H1 (cell line): ENCODE data around the gene DHRS12. TPM values are rescaled to one million over a fixed set of nuclear protein-coding genes. Genes with fewer than 3 reads are reported as not detected.

Experiments
- CTCF ChIA-PET: fragments of 300-600 bp; sonication (Branson Sonifier 250); formaldehyde crosslinking; loops from one replicate; lab custom pipeline; 2021; ENCODE audit not compliant: partially characterized antibody; lab: Charles Lee
- POLR2A ChIA-PET: fragments of 300-600 bp; sonication (Branson Sonifier 250); formaldehyde crosslinking; loops from one replicate; lab custom pipeline; 2021; ENCODE audit warnings: inconsistent platforms; ENCODE audit not compliant: partially characterized antibody; lab: Charles Lee
- DNase-seq, 2 experiments: peaks; one replicate each; pipeline versions ENCODE4 v3.0.0 to v3.0.0-alpha.2; 2010 to 2022; ENCODE audit warnings: low spot score in 2 of 2, low read depth in 1 of 2, mixed read lengths in 1 of 2
- FAIRE-seq: peaks from 2 replicates; lab custom pipeline; 2011; peaks lifted over from hg19 to GRCh38; lab: Jason Lieb, UNC
- H2AFZ ChIP-seq: 2 replicates; pipeline ENCODE4 v1.8.1; 2012; ENCODE audit warnings: low read length, inconsistent platforms
- H2AK5ac ChIP-seq: 2 replicates; pipeline ENCODE4 v1.6.1; 2013; ENCODE audit warnings: low read depth, low read length
- H2BK120ac ChIP-seq: replicated peaks from 2 replicates; pipeline ENCODE3; 2013; ENCODE audit warnings: low read depth, low read length, inconsistent platforms
- H2BK12ac ChIP-seq: 2 replicates; pipeline ENCODE4 v1.6.1; 2013; ENCODE audit warnings: low read depth, low read length
- H2BK15ac ChIP-seq: 2 replicates; pipeline ENCODE4 v1.6.1; 2013; ENCODE audit warnings: low read length
- H2BK20ac ChIP-seq: 2 replicates; pipeline ENCODE4 v1.6.1; 2013; ENCODE audit warnings: low read length
- H2BK5ac ChIP-seq: 2 replicates; pipeline ENCODE4 v1.6.1; 2013; ENCODE audit warnings: low read depth, low read length
- H3K14ac ChIP-seq: 2 replicates; pipeline ENCODE4 v1.6.1; 2013; ENCODE audit warnings: inconsistent platforms; ENCODE audit not compliant: insufficient read length
- H3K18ac ChIP-seq: 2 replicates; pipeline ENCODE4 v1.6.1; 2013; ENCODE audit warnings: low read length; ENCODE audit errors: extremely low read depth
- H3K23ac ChIP-seq: 2 replicates; pipeline ENCODE4 v1.6.1; 2013; ENCODE audit warnings: inconsistent platforms; ENCODE audit not compliant: insufficient read length
- H3K23me2 ChIP-seq: 2 replicates; pipeline ENCODE4 v1.6.1; 2013; ENCODE audit warnings: low read depth, low read length
- H3K27ac ChIP-seq: 2 replicates; pipeline ENCODE4 v1.6.1; 2011; ENCODE audit warnings: low read depth, low read length, inconsistent platforms
- H3K27me3 ChIP-seq, 4 experiments: replicated peaks in 1 of 4; 1 replicate in 1 of 4; 2 replicates in 3 of 4; pipeline versions ENCODE4 v1.6.1 to v1.8.1; 2011 to 2013; ENCODE audit warnings: low read length in 3 of 4, mild to moderate bottlenecking in 3 of 4, inconsistent platforms in 2 of 4, mixed read lengths in 2 of 4, moderate library complexity in 1 of 4; ENCODE audit not compliant: control insufficient read depth in 3 of 4, insufficient read depth in 3 of 4; ENCODE audit errors: extremely low read depth in 1 of 4
- H3K36me3 ChIP-seq, 4 experiments: 2 replicates each; pipeline versions ENCODE4 v1.6.1 to v1.8.1; 2011 to 2013; ENCODE audit warnings: mild to moderate bottlenecking in 4 of 4, low read length in 3 of 4, moderate library complexity in 2 of 4, control low read depth in 1 of 4, inconsistent platforms in 1 of 4; ENCODE audit not compliant: insufficient read depth in 4 of 4, control insufficient read depth in 2 of 4
- H3K4ac ChIP-seq: replicated peaks from 2 replicates; pipeline ENCODE3; 2013; ENCODE audit warnings: low read length, low read depth, mixed read lengths, inconsistent platforms; ENCODE audit not compliant: insufficient read length
- H3K4me1 ChIP-seq, 4 experiments: replicated peaks in 1 of 4; 1 replicate in 1 of 4; 2 replicates in 3 of 4; pipeline versions ENCODE4 v1.6.1 to v1.8.1; 2011 to 2013; ENCODE audit warnings: low read length in 3 of 4, inconsistent platforms in 2 of 4, mixed read lengths in 1 of 4; ENCODE audit not compliant: insufficient read depth in 4 of 4, control insufficient read depth in 3 of 4
- H3K4me2 ChIP-seq, 2 experiments: 2 replicates each; pipeline versions ENCODE4 v1.6.1 to v1.8.1; 2011 to 2013; ENCODE audit warnings: low read depth in 2 of 2, low read length in 2 of 2, control low read depth in 1 of 2, inconsistent platforms in 1 of 2, mild to moderate bottlenecking in 1 of 2; ENCODE audit not compliant: insufficient read depth in 1 of 2
- H3K4me3 ChIP-seq, 4 experiments: fragments of 200-600, 300-600 bp in 1 of 4; sonication (generic), shearing (Covaris generic), sonication (Bioruptor Twin) in 1 of 4; 2 replicates each; pipeline versions ENCODE4 v1.5.1 to v1.8.1; 2011 to 2016; ENCODE audit warnings: low read length in 4 of 4, low read depth in 3 of 4, control low read depth in 2 of 4, inconsistent platforms in 2 of 4, mild to moderate bottlenecking in 2 of 4, mixed read lengths in 1 of 4, moderate library complexity in 1 of 4; ENCODE audit not compliant: insufficient read depth in 2 of 4; ENCODE audit errors: extremely low read depth in 1 of 4
- H3K56ac ChIP-seq: replicated peaks from 2 replicates; pipeline ENCODE3; 2013; ENCODE audit warnings: low read depth, mild to moderate bottlenecking, mixed read lengths, low read length, inconsistent platforms; ENCODE audit not compliant: insufficient read length
- H3K79me1 ChIP-seq: 2 replicates; pipeline ENCODE4 v1.6.1; 2013; ENCODE audit warnings: low read depth, low read length, control low read depth
- H3K79me2 ChIP-seq, 2 experiments: 2 replicates each; pipeline versions ENCODE4 v1.6.1 to v1.8.1; 2012 to 2013; ENCODE audit warnings: low read length in 2 of 2, mild to moderate bottlenecking in 2 of 2, inconsistent platforms in 1 of 2; ENCODE audit not compliant: insufficient read depth in 2 of 2, control insufficient read depth in 1 of 2
- H3K9ac ChIP-seq, 4 experiments: replicated peaks in 1 of 4; 1 replicate in 1 of 4; 2 replicates in 3 of 4; pipeline versions ENCODE4 v1.6.1 to v1.8.1; 2011 to 2013; ENCODE audit warnings: low read depth in 3 of 4, low read length in 3 of 4, control low read depth in 2 of 4, mild to moderate bottlenecking in 2 of 4, moderate library complexity in 2 of 4, inconsistent platforms in 1 of 4; ENCODE audit errors: extremely low read depth in 1 of 4
- H3K9me3 ChIP-seq, 2 experiments: 2 replicates each; pipeline versions ENCODE4 v1.6.1 to v1.8.1; 2012 to 2013; ENCODE audit warnings: mild to moderate bottlenecking in 2 of 2, moderate library complexity in 2 of 2, control low read depth in 1 of 2, inconsistent platforms in 1 of 2, low read depth in 1 of 2, low read length in 1 of 2, mixed read lengths in 1 of 2; ENCODE audit not compliant: insufficient read depth in 2 of 2
- H4K20me1 ChIP-seq, 2 experiments: replicated peaks in 1 of 2; 2 replicates each; pipeline versions ENCODE3 to v1.8.1; 2011 to 2013; ENCODE audit warnings: inconsistent platforms in 2 of 2, low read length in 2 of 2, mild to moderate bottlenecking in 1 of 2; ENCODE audit not compliant: insufficient read depth in 2 of 2, control insufficient read depth in 1 of 2
- H4K5ac ChIP-seq: 2 replicates; pipeline ENCODE4 v1.6.1; 2013; ENCODE audit warnings: low read length, low read depth, mixed read lengths, inconsistent platforms; ENCODE audit not compliant: insufficient read length
- H4K8ac ChIP-seq: 2 replicates; pipeline ENCODE4 v1.8.0; 2013; ENCODE audit warnings: mild to moderate bottlenecking, moderate library complexity, low read length, inconsistent platforms; ENCODE audit not compliant: insufficient read depth; ENCODE audit errors: extremely low read depth
- H4K91ac ChIP-seq: replicated peaks from 2 replicates; pipeline ENCODE3; 2013; ENCODE audit warnings: low read length, mixed read lengths, inconsistent platforms; ENCODE audit not compliant: insufficient read length
- EP300 ChIP-seq, 2 experiments: IDR thresholded peaks; 1 replicate in 1 of 2; 2 replicates in 1 of 2; pipeline ENCODE4 v1.6.1; 2011 to 2012; ENCODE audit warnings: low read depth in 2 of 2, low read length in 2 of 2, mild to moderate bottlenecking in 2 of 2, borderline replicate concordance in 1 of 2, inconsistent platforms in 1 of 2, moderate library complexity in 1 of 2
- KDM4A ChIP-seq: IDR thresholded peaks from one replicate; pipeline ENCODE4 v1.7.1; 2012; ENCODE audit warnings: low read depth, mild to moderate bottlenecking, moderate library complexity, low read length, inconsistent platforms; ENCODE audit not compliant: severe bottlenecking
- SAP30 ChIP-seq: fragments of 300-600 bp; sonication (generic); IDR thresholded peaks from 2 replicates; pipeline ENCODE4 v1.7.1; 2012; ENCODE audit warnings: low read length, moderate library complexity, mild to moderate bottlenecking, inconsistent platforms; ENCODE audit not compliant: insufficient read depth, insufficient replicate concordance
- SP4 ChIP-seq: IDR thresholded peaks from 2 replicates; pipeline ENCODE4 v1.6.1; 2012; ENCODE audit warnings: low read length, inconsistent platforms
- SUZ12 ChIP-seq: fragments of 200-600 bp; sonication (generic); IDR thresholded peaks from 2 replicates; pipeline ENCODE4 v1.6.1; 2012; ENCODE audit warnings: mild to moderate bottlenecking, inconsistent platforms, low read length, moderate library complexity, mixed read lengths
- WGBS, 2 experiments: shearing (Covaris generic) in 1 of 2; methylation state at CpG; one replicate each; pipeline versions ENCODE4 v1.1.6 to v1.1.7; 2013 to 2015; ENCODE audit warnings: low lambda C conversion rate in 2 of 2, mixed read lengths in 2 of 2, inconsistent platforms in 1 of 2, low coverage in 1 of 2, missing lambda C conversion rate in 1 of 2; ENCODE audit not compliant: insufficient replicate concordance in 2 of 2, insufficient coverage in 1 of 2, insufficient read length in 1 of 2; ENCODE audit errors: extremely low coverage in 1 of 2, missing lambda C conversion rate in 1 of 2; 5-methylcytosine and 5-hydroxymethylcytosine counted together
- polyA plus RNA-seq, 7 experiments: library from polyadenylated mRNA; depleted of rRNA in 3 of 7; stranded (reverse) in 5 of 7; unstranded in 2 of 7; fragments of >200 nt in 5 of 7; fragments of 200-250 nt in 2 of 7; gene quantifications; 1 replicate in 5 of 7; 2 replicates in 1 of 7; 4 replicates in 1 of 7; pipeline versions ENCODE4 v1.2.1 to v1.2.3, GENCODE V29; 2011 to 2013; ENCODE audit warnings: missing spikeins in 2 of 7, mixed read lengths in 2 of 7
- total RNA-seq: library from RNA; stranded (reverse); fragmentation: NEBNext Ultra II Directional; extraction: Animal tissue kit (Norgen Biotek cat#: 25700); gene quantifications from 2 replicates; pipeline ENCODE4 v1.2.1, GENCODE V29; 2021
- TF ChIP-seq, protein P1 (sequence below): IDR thresholded peaks from 2 replicates; pipeline ENCODE4 v1.6.1; 2012; ENCODE audit warnings: low read length, inconsistent platforms

DHRS12 gene
- total and polyA plus RNA-seq, 2 of the 8 experiments (the other 6 are each of a cell fraction or from before 2014, with no cell fraction given), result 8.7 TPM

- H4K5ac ChIP-seq, result no peak overlapping the region
- H3K4me2 ChIP-seq, result no peak overlapping the region
- no peak for FAIRE-seq
- no peak overlapping the region for H3K4me3 ChIP-seq
- H3K79me1 ChIP-seq, result no peaks in the 10 kb centered on the region; the same call in 1 of the 2 replicates
- no peak overlapping the region for H3K56ac ChIP-seq
- H3K23me2 ChIP-seq, result no peaks in the 10 kb centered on the region
- H3K9me3 ChIP-seq, result no peaks in the 10 kb centered on the region
- no peak overlapping the region for H2AFZ ChIP-seq
- H3K27me3 ChIP-seq, result no peaks in the 10 kb centered on the region
- H3K18ac ChIP-seq, result no peak overlapping the region
- H3K4ac ChIP-seq, result no peak overlapping the region
- H3K79me2 ChIP-seq, result no peaks in the 10 kb centered on the region
- no peak overlapping the region for H3K23ac ChIP-seq
- WGBS, 2 experiments, result 88% methylated on average over 3 of the region's 3 CpGs; no CpG with 5 or more reads in 1 of the 2 experiments
- H2BK5ac ChIP-seq, result no peak overlapping the region
- no peak overlapping the region for H2BK15ac ChIP-seq
- H3K14ac ChIP-seq, result no peak overlapping the region
- H2AK5ac ChIP-seq, result no peak overlapping the region
- ChIA-PET CTCF (interaction anchor here (0.8 to 11.3 kb wide), 5 partner anchors 11 to 493 kb away, joined by 3 to 123 read pairs (median 4); no protein-coding TSS in a partner anchor), POLR2A (interaction anchor here (1.1 to 3.3 kb wide), 3 partner anchors 9 to 327 kb away, joined by 4 to 20 read pairs (median 5); partner anchors contain the start of gene INTS6)
- H4K8ac ChIP-seq, result no peak overlapping the region
- peaks cover 0 to 3% (median 0%) of the 10 kb centered on the region in 4 experiments; a peak in 1 of 7 replicates for H3K4me1 ChIP-seq
- no peak overlapping the region for H4K91ac ChIP-seq
- H3K27ac ChIP-seq, result no peak overlapping the region
- H2BK120ac ChIP-seq, result no peak overlapping the region
- no peak for DNase-seq
- H3K9ac ChIP-seq, result no peak overlapping the region
- no peak overlapping the region for H2BK12ac ChIP-seq
- H4K20me1 ChIP-seq, result no peaks in the 10 kb centered on the region
- H2BK20ac ChIP-seq, result no peak overlapping the region
- TF ChIP-seq SP4 (no peak), KDM4A (no peak), SUZ12 (no peak), EP300 (IDR thresholded peaks at IDR 0.05; ENCODE audit: borderline replicate concordance in 1 of 2, low read depth in 2 of 2, low read length in 2 of 2) (no peak), SAP30 (no peak)
- TF ChIP-seq, protein P1, sequence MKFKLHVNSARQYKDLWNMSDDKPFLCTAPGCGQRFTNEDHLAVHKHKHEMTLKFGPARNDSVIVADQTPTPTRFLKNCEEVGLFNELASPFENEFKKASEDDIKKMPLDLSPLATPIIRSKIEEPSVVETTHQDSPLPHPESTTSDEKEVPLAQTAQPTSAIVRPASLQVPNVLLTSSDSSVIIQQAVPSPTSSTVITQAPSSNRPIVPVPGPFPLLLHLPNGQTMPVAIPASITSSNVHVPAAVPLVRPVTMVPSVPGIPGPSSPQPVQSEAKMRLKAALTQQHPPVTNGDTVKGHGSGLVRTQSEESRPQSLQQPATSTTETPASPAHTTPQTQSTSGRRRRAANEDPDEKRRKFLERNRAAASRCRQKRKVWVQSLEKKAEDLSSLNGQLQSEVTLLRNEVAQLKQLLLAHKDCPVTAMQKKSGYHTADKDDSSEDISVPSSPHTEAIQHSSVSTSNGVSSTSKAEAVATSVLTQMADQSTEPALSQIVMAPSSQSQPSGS, result no peak
- no peaks in the 10 kb centered on the region for H3K36me3 ChIP-seq
Measured at GRCh38 chr13:51780099-51780498, 23.9 kb downstream of the DHRS12 start.
